ENCODE measurements around the gene ZNF695.

- TF ChIP-seq TCF12 (IDR thresholded peaks at IDR 0.05; ENCODE audit: low read depth) (no peak), YY1 (IDR thresholded peaks at IDR 0.05; ENCODE audit: low read depth) (no peak), MAX (IDR thresholded peaks at IDR 0.05) (no peak)
These were observed 53.7 kb downstream of the ZNF695 start for GRCh38 chr1:246954126-246954525.

All from Ishikawa (cell line).